Transverse colon (tissue), 4 donors: ENCODE measurements around the gene OR56A1. TPM values are rescaled to one million over a fixed set of nuclear protein-coding genes. Genes with fewer than 3 reads are reported as not detected.

Experiments
- DNase-seq: peaks from one replicate; pipeline ENCODE4 v3.0.0-alpha.2; 2019
- H3K27ac ChIP-seq, 4 donors: fragments of 200-600 bp; sonication (generic); 2 replicates each; pipeline ENCODE4 v1.5.1; 2016 to 2018; ENCODE audit warnings: inconsistent platforms in 4 of 4
- H3K27me3 ChIP-seq: fragments of 200-600 bp; sonication (generic); 2 replicates; pipeline ENCODE4 v1.5.1; 2017; ENCODE audit warnings: inconsistent platforms
- H3K36me3 ChIP-seq, 4 donors: fragments of 200-600 bp; sonication (generic); 2 replicates each; pipeline ENCODE4 v1.5.1; 2017 to 2019; ENCODE audit warnings: inconsistent platforms in 4 of 4
- H3K4me1 ChIP-seq, 4 donors: fragments of 200-600 bp; sonication (generic); 2 replicates each; pipeline ENCODE4 v1.5.1; 2017 to 2020; ENCODE audit warnings: inconsistent platforms in 4 of 4
- H3K4me3 ChIP-seq, 4 donors: fragments of 200-600 bp; sonication (generic); 1 replicate in 1 of 4; 2 replicates in 3 of 4; pipeline versions ENCODE4 v1.5.1 to v1.6.1; 2017 to 2019; ENCODE audit warnings: inconsistent platforms in 4 of 4
- H3K9me3 ChIP-seq, 2 donors: fragments of 200-600 bp; sonication (generic); 2 replicates each; pipeline ENCODE4 v1.5.1; 2017 to 2019; ENCODE audit warnings: inconsistent platforms in 2 of 2
- CTCF ChIP-seq, 5 experiments: fragments of 200-600 bp in 3 of 5; fragments of 450-650 bp in 2 of 5; sonication (generic) in 3 of 5; IDR thresholded peaks; 1 replicate in 2 of 5; 2 replicates in 3 of 5; pipeline ENCODE4 v1.5.1; 2016 to 2017; ENCODE audit warnings: antibody characterized with exemption in 5 of 5, inconsistent platforms in 3 of 5, mild to moderate bottlenecking in 2 of 5, moderate library complexity in 1 of 5
- EP300 ChIP-seq: sonication (generic); formaldehyde crosslinking; IDR thresholded peaks from one replicate; pipeline ENCODE4 v1.6.1; 2017; ENCODE audit warnings: antibody characterized with exemption, low read depth
- POLR2A ChIP-seq: fragments of 450-650 bp; IDR thresholded peaks from one replicate; pipeline ENCODE4 v1.6.1; 2016; ENCODE audit warnings: antibody characterized with exemption, mild to moderate bottlenecking, moderate library complexity
- POLR2AphosphoS5 ChIP-seq, 3 donors: sonication (generic); formaldehyde crosslinking; IDR thresholded peaks; one replicate each; pipeline ENCODE4 v1.6.1; 2016; ENCODE audit warnings: antibody characterized with exemption in 3 of 3
- WGBS, 2 donors: methylation state at CpG; one replicate each; pipeline ENCODE4 v1.1.5; 2018; ENCODE audit warnings: low coverage in 1 of 2; 5-methylcytosine and 5-hydroxymethylcytosine counted together
- in situ Hi-C, 4 donors: fragments of 200-750 bp; cut with MboI; loops; one replicate each; pipeline versions ENCODE4 v1.15.0 to v1.15.1; 2017; ENCODE audit warnings: low sequenced_read_pairs in 3 of 4, low pct_ligation_motif_present in 1 of 4, low pct_unique_long_range_greater_than_20kb in 1 of 4
- intact Hi-C: fragments of 100-400 bp; cut with DNase I; formaldehyde crosslinking; loops from one replicate; pipeline ENCODE4 v1.15.1; 2023; ENCODE audit warnings: low total_unique reads
- total RNA-seq, 4 donors: library from RNA; depleted of rRNA; stranded (reverse); fragments of >200 nt; gene quantifications; one replicate each; pipeline ENCODE4 v1.1.0, GENCODE V29; 2016

OR56A1 gene
- total RNA-seq, 4 donors from 2014 or later: 0.14 TPM; not detected in 3

DNA sequence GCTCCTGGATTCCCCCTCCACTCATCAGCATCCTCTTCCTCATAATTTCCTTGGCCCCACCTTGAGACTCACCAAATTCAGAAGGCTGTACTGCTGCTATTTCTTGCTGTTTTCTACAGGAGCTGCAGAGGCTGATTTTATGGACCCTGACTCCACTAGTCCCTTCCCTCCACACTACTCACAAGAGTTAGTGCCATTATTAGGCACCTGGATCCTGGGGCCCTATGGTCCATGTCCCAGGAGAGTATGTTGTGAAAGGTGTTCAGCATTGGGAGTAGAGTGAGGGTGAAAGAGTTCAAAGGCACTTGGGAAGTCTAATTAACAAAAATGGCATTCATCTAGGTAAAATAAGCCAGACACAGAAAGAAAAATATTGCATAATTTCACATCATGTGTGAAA lies 23.7 kb downstream of the OR56A1 start, which contains the start of gene OR56A4:
TSS of gene OR56A4 (minus strand) at position 101 of the 400 bp plus-strand sequence. CDS start 3,954 bp downstream, outside the sequence.
- Histone ChIP-seq H3K4me3 (no peak within 1 kb of the TSS), H3K4me1 (no peaks in the 10 kb centered on the region), H3K27me3 (no peaks in the 10 kb centered on the region), H3K36me3 (no peaks in the 10 kb centered on the region), H3K27ac (no peak within 1 kb of the TSS), H3K9me3 (no peaks in the 10 kb centered on the region)
- intact Hi-C loops: no loop called here
- TF ChIP-seq POLR2AphosphoS5 (IDR thresholded peaks at IDR 0.05): no peak
- TF ChIP-seq CTCF (IDR thresholded peaks at IDR 0.05): no peak
- TF ChIP-seq EP300: no peak
- no peak for TF ChIP-seq POLR2A
- in situ Hi-C loops: loop anchor here in 1 of 4 donors (25.0 kb wide), 1 partner anchor 330 kb away; no protein-coding TSS in a partner anchor
- DNase-seq: no peak

- in situ Hi-C loops (loop anchor here in 1 of 4 donors (25.0 kb wide), 1 partner anchor 331 kb away; no protein-coding TSS in a partner anchor), intact Hi-C loops (no loop called here)
- no peaks in the 10 kb centered on the region for H3K27me3 ChIP-seq
- no peak for DNase-seq
- H3K4me3 ChIP-seq: no peak overlapping the region
- no peaks in the 10 kb centered on the region for H3K36me3 ChIP-seq
- no peak for TF ChIP-seq CTCF (IDR thresholded peaks at IDR 0.05)
- TF ChIP-seq POLR2A: no peak
- no peak for TF ChIP-seq EP300
- TF ChIP-seq POLR2AphosphoS5 (IDR thresholded peaks at IDR 0.05): no peak
- H3K9me3 ChIP-seq: no peaks in the 10 kb centered on the region
- no peak overlapping the region for H3K27ac ChIP-seq
- H3K4me1 ChIP-seq: no peaks in the 10 kb centered on the region
Measured at GRCh38 chr11:6006395-6006794, 24.2 kb downstream of the OR56A1 start.

DNA sequence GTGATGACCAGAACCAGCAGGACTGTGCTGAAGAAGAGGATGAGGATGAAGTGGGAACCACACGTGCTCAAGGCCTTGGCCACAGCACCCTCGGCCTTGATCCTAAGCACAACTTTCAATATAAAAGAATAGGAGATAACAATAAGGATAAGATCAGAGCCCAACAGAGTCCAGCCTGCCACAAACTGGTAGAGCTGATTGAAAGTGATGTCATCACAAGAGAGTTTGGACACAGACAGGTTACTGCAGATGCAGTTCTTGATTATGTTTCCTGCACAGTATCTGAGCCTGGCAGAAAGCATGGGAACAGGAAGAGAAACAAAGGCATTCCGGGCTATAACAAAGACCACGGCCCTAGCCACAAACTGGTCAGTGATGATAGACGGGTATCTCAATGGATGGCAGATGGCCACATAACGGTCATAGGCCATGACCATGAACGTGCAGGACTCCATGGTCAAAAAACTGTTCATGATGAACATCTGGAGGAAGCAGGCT lies 28.3 kb downstream of the OR56A1 start:
- no peak overlapping the region for H3K27ac ChIP-seq
- 69% methylated on average over 7 of the region's 7 CpGs; no CpG with 5 or more reads in 1 of the 2 donors for WGBS, 2 donors
- H3K4me1 ChIP-seq: no peaks in the 10 kb centered on the region
- in situ Hi-C loops: loop anchor here in 1 of 4 donors (25.0 kb wide), 1 partner anchor 335 kb away; no protein-coding TSS in a partner anchor
- no peaks in the 10 kb centered on the region for H3K27me3 ChIP-seq
- no peak for DNase-seq
- no peak overlapping the region for H3K4me3 ChIP-seq
- no peak for TF ChIP-seq CTCF (IDR thresholded peaks at IDR 0.05)
- TF ChIP-seq POLR2A: no peak
- TF ChIP-seq POLR2AphosphoS5 (IDR thresholded peaks at IDR 0.05): no peak
- no peak for TF ChIP-seq EP300
- no peaks in the 10 kb centered on the region for H3K9me3 ChIP-seq
- H3K36me3 ChIP-seq: no peaks in the 10 kb centered on the region
- intact Hi-C loops: no loop called here

GRCh38 chr11:5994791-5995190 lies 35.8 kb downstream of the OR56A1 start:
- TF ChIP-seq POLR2A (no peak), EP300 (no peak), POLR2AphosphoS5 (IDR thresholded peaks at IDR 0.05) (no peak), CTCF (IDR thresholded peaks at IDR 0.05) (no peak)
- Histone ChIP-seq H3K9me3 (no peaks in the 10 kb centered on the region), H3K36me3 (no peaks in the 10 kb centered on the region), H3K4me3 (no peak overlapping the region), H3K27ac (no peak overlapping the region), H3K27me3 (peaks cover 5% of the 10 kb centered on the region), H3K4me1 (no peaks in the 10 kb centered on the region)
- intact Hi-C loops (no loop called here), in situ Hi-C loops (no loop called here)
- WGBS, 2 donors: 45 to 88% methylated on average over 2 to 14 of the region's 14 CpGs
- DNase-seq: no peak
